Breast epithelium (tissue), 4 donors: Measurements from ENCODE around the gene BEX4. TPM values are rescaled to one million over a fixed set of nuclear protein-coding genes. Genes with fewer than 3 reads are reported as not detected.
"Not testable (repeated sequence)": the region's sequence is repeated elsewhere in the genome, so short reads cannot be mapped to it uniquely, and the experiment has no call there.

Experiments used
- DNase-seq, 2 donors: peaks; one replicate each; pipeline ENCODE4 v3.0.0-alpha.2; 2019; ENCODE audit warnings: low spot score in 2 of 2
- H3K27ac ChIP-seq, 2 donors: fragments of 200-600 bp; sonication (generic) in 1 of 2; one replicate each; pipeline ENCODE4 v1.5.1; 2016 to 2019; ENCODE audit warnings: mild to moderate bottlenecking in 1 of 2
- H3K27me3 ChIP-seq, 2 donors: fragments of 200-600 bp; sonication (generic) in 1 of 2; one replicate each; pipeline versions ENCODE4 v1.5.1 to v1.6.0; 2017 to 2019; ENCODE audit warnings: control low read depth in 1 of 2, mild to moderate bottlenecking in 1 of 2
- H3K36me3 ChIP-seq: fragments of 200-600 bp; one replicate; pipeline ENCODE4 v1.5.1; 2019
- H3K4me1 ChIP-seq, 2 donors: fragments of 200-600 bp; sonication (generic); one replicate each; pipeline ENCODE4 v1.5.1; 2016 to 2019; ENCODE audit warnings: control low read depth in 1 of 2
- H3K4me3 ChIP-seq, 3 donors: fragments of 200-600 bp; sonication (generic); 1 replicate in 2 of 3; 2 replicates in 1 of 3; pipeline ENCODE4 v1.5.1; 2016 to 2019; ENCODE audit warnings: mild to moderate bottlenecking in 3 of 3, moderate library complexity in 2 of 3
- H3K9me3 ChIP-seq, 2 donors: fragments of 200-600 bp; sonication (generic) in 1 of 2; one replicate each; pipeline ENCODE4 v1.5.1; 2016 to 2019; ENCODE audit warnings: control low read depth in 1 of 2
- CTCF ChIP-seq, 3 donors: fragments of 450-650 bp; IDR thresholded peaks; one replicate each; pipeline ENCODE4 v1.5.1; 2016 to 2017; ENCODE audit warnings: antibody characterized with exemption in 3 of 3, mild to moderate bottlenecking in 3 of 3, moderate library complexity in 3 of 3
- POLR2A ChIP-seq: fragments of 450-650 bp; IDR thresholded peaks from one replicate; pipeline ENCODE4 v1.6.1; 2016; ENCODE audit warnings: antibody characterized with exemption, mild to moderate bottlenecking, moderate library complexity
- POLR2AphosphoS5 ChIP-seq, 3 donors: sonication (generic); formaldehyde crosslinking; IDR thresholded peaks; one replicate each; pipeline ENCODE4 v1.6.1; 2017; ENCODE audit warnings: antibody characterized with exemption in 3 of 3
- intact Hi-C: fragments of 100-400 bp; cut with DNase I; formaldehyde crosslinking; loops from one replicate; pipeline ENCODE4 v1.15.1; 2023; ENCODE audit warnings: low total_unique reads
- total RNA-seq, 3 donors: library from RNA; depleted of rRNA; stranded (reverse); fragments of >200 nt; gene quantifications; one replicate each; pipeline ENCODE4 v1.1.0, GENCODE V29; 2016

The BEX4 gene
- total RNA-seq, 3 donors from 2014 or later: 21.9 to 44.2 (median 41.9) TPM

- Histone ChIP-seq H3K9me3 (no peaks in the 10 kb centered on the region), H3K4me3 (no peak overlapping the region), H3K4me1 (no peaks in the 10 kb centered on the region), H3K36me3 (no peaks in the 10 kb centered on the region), H3K27ac (no peak overlapping the region), H3K27me3 (peaks cover 0 to 64% of the 10 kb centered on the region in 2 donors)
- intact Hi-C loops: no loop called here
- no peak for DNase-seq
- TF ChIP-seq POLR2AphosphoS5 (IDR thresholded peaks at IDR 0.05) (no peak), POLR2A (no peak), CTCF (IDR thresholded peaks at IDR 0.05) (no peak)
Measured at GRCh38 chrX:103177556-103177955, 37.4 kb upstream of the BEX4 start.

DNA sequence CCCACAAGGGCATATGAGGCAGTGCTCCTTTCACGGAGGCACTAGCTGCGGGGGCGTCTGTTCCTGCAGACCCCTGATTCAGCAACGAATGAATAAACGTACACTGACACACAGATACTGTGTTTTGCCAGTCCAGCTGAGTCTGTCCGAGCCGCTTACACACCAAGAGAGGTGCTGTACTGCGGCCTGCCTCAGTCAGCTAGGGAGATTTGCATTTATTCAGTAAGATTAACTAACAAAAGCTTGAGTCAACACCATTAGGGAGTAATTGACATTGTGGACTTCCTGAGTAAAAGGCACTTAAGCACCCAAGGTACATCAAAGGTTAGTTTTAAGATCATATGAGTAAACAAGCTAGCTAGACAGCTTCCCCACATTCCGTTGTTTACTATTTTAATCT lies 31.0 kb upstream of the BEX4 start:
- TF ChIP-seq POLR2AphosphoS5 (IDR thresholded peaks at IDR 0.05) (no peak), POLR2A (no peak), CTCF (IDR thresholded peaks at IDR 0.05) (no peak)
- H3K27me3 ChIP-seq: peaks cover 0 to 52% of the 10 kb centered on the region in 2 donors

DNA sequence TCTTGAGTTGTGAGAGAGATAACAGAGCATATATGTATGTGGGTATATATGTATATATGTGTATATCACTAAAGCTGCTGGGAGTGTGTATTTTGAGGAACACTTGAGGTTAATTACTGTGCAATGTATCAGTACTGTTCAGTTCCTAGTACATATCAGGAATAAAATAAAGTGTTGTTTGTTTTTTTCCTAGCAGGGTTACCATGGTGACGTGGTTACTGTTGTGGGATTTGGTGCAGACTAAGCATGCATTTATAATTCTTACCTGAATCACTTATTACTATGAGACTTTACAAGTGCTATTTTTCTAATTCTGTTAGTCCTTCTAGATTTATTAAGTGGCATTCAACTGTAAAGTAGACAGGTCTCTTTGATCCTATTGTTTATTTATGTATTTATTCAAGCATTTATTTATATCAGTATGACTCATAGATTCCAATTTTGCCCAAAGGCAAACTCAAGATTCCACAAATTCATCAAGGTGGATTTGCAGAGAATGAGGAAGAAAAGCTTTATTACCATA lies 26.9 kb upstream of the BEX4 start:
- no peak overlapping the region for H3K4me3 ChIP-seq
- TF ChIP-seq POLR2A (no peak), CTCF (IDR thresholded peaks at IDR 0.05) (no peak), POLR2AphosphoS5 (IDR thresholded peaks at IDR 0.05) (no peak)
- no peaks in the 10 kb centered on the region for H3K36me3 ChIP-seq
- intact Hi-C loops: no loop called here
- no peaks in the 10 kb centered on the region for H3K4me1 ChIP-seq
- H3K9me3 ChIP-seq: no peaks in the 10 kb centered on the region
- H3K27ac ChIP-seq: no peak overlapping the region
- no peak for DNase-seq
- peaks cover 0 to 51% of the 10 kb centered on the region in 2 donors for H3K27me3 ChIP-seq

More for the DNA sequence above, 31.0 kb upstream of the BEX4 start:
- Histone ChIP-seq H3K9me3 (no peaks in the 10 kb centered on the region), H3K4me1 (no peaks in the 10 kb centered on the region), H3K4me3 (no peak overlapping the region), H3K36me3 (no peaks in the 10 kb centered on the region), H3K27ac (no peak overlapping the region)
- intact Hi-C loops: no loop called here
- DNase-seq: no peak

DNA sequence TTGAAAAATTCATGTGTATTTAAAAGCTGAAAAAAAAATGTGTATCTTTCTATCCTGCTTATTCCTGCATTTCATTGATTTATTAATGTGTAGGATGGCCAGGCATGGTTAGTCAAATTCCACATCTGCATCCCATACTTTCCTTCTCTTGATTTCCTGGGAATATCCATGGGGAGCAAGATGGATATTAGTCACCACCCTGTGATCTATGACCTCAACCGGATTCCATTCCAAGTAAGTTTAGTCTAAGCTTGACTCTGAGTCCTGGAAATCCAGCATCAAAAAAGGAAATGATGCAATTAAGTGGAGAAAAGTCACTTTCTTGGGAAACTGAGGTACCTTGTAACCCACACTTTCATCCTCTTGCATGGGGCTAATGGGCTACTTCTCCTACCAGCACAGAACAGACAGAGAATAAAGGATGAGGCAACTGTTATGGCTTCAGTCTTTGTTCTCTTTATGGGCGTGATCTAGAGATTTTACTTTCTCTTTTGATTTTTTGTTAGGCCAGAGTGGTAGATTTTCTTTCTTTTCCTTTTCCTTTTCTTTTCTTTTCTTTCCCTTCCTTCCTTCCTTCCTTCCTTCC lies 17.1 kb upstream of the BEX4 start:
- Histone ChIP-seq H3K4me3 (no peak overlapping the region), H3K27ac (no peak overlapping the region), H3K27me3 (peaks cover 0 to 24% of the 10 kb centered on the region in 2 donors), H3K36me3 (no peaks in the 10 kb centered on the region), H3K9me3 (no peaks in the 10 kb centered on the region), H3K4me1 (no peaks in the 10 kb centered on the region)
- no peak for DNase-seq
- TF ChIP-seq POLR2AphosphoS5 (IDR thresholded peaks at IDR 0.05): no peak
- intact Hi-C loops: no loop called here

DNA sequence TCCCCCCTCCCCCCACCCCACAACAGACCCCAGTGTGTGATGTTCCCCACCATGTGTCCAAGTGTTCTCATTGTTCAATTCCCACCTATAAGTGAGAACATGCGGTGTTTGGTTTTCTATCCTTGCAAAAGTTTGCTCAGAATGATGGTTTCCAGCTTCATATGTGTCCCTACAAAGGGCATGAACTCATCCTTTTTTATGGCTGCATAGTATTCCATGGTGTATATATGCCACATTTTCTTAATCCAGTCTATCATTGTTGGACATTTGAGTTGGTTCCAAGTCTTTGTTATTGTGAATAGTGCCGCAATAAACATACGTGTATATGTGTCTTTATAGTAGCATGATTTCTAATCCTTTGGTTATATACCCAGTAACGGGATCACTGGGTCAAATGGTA lies 16.2 kb upstream of the BEX4 start:
- intact Hi-C loops: not testable (repeated sequence)

DNA sequence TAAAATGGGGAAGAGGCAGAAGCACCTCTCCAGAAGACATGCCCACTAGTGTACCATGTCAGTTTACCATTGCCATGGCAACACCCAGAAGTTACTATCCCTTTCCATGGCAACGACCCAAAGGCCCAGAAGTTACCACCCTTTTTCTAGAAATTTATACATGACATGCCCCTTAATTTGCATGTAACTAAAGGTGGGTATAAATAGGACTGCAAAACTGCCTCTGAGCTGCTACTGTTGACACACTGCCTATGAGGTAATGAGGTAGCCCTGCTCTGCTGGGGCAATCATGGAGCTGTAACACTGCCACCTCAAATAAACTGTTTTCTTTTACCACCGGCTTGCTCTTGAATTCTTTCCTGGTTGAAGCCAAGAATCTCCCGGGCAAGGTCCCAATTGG lies 13.9 kb upstream of the BEX4 start:
- no peaks in the 10 kb centered on the region for H3K9me3 ChIP-seq
- no peak overlapping the region for H3K27ac ChIP-seq
- peaks cover 0 to 16% of the 10 kb centered on the region in 2 donors for H3K27me3 ChIP-seq
- H3K4me1 ChIP-seq: no peaks in the 10 kb centered on the region
- no peaks in the 10 kb centered on the region for H3K36me3 ChIP-seq
- no peak overlapping the region for H3K4me3 ChIP-seq
- intact Hi-C loops: no loop called here
- DNase-seq: no peak
- no peak for TF ChIP-seq POLR2AphosphoS5 (IDR thresholded peaks at IDR 0.05)
- TF ChIP-seq CTCF (IDR thresholded peaks at IDR 0.05): no peak
- no peak for TF ChIP-seq POLR2A

More for the DNA sequence above, 16.2 kb upstream of the BEX4 start:
- not testable (repeated sequence) for H3K4me3 ChIP-seq, H3K27ac ChIP-seq, H3K9me3 ChIP-seq, H3K36me3 ChIP-seq, DNase-seq, H3K4me1 ChIP-seq
- H3K27me3 ChIP-seq: peaks cover 0 to 18% of the 10 kb centered on the region in 2 donors
